DND-41 (cell line): Measurements from ENCODE around the gene XKR7.

Source experiments
- EZH2 ChIP-seq: IDR thresholded peaks from 3 replicates; pipeline ENCODE4 v1.6.1; 2012; ENCODE audit warnings: borderline replicate concordance, low read depth, mild to moderate bottlenecking, moderate library complexity, low read length, inconsistent platforms; ENCODE audit not compliant: severe bottlenecking
- TF ChIP-seq, protein P1 (sequence below): IDR thresholded peaks from 2 replicates; pipeline ENCODE4 v1.5.1; 2012; ENCODE audit warnings: borderline replicate concordance, low read length, moderate library complexity, mild to moderate bottlenecking; ENCODE audit not compliant: poor library complexity, severe bottlenecking; ENCODE audit errors: extremely low read depth

- TF ChIP-seq, protein P1, sequence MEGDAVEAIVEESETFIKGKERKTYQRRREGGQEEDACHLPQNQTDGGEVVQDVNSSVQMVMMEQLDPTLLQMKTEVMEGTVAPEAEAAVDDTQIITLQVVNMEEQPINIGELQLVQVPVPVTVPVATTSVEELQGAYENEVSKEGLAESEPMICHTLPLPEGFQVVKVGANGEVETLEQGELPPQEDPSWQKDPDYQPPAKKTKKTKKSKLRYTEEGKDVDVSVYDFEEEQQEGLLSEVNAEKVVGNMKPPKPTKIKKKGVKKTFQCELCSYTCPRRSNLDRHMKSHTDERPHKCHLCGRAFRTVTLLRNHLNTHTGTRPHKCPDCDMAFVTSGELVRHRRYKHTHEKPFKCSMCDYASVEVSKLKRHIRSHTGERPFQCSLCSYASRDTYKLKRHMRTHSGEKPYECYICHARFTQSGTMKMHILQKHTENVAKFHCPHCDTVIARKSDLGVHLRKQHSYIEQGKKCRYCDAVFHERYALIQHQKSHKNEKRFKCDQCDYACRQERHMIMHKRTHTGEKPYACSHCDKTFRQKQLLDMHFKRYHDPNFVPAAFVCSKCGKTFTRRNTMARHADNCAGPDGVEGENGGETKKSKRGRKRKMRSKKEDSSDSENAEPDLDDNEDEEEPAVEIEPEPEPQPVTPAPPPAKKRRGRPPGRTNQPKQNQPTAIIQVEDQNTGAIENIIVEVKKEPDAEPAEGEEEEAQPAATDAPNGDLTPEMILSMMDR: no peak
- no peak for TF ChIP-seq EZH2
Observed at GRCh38 chr20:32010666-32011065, 42.7 kb downstream of the XKR7 start.
